Thoracic aorta (tissue), 2 donors: ENCODE results near the gene ADD1. TPM values are rescaled to one million over a fixed set of nuclear protein-coding genes. Genes with fewer than 3 reads are reported as not detected.

Experiments used
- ATAC-seq: fragments of 150-250 bp; one replicate; pipeline ENCODE4 v1.8.0; 2017; ENCODE audit warnings: low read depth; ENCODE audit not compliant: insufficient number of reproducible peaks, low FRiP score
- DNase-seq: peaks from one replicate; pipeline ENCODE4 v3.0.0-alpha.2; 2020; ENCODE audit warnings: low spot score
- H3K27ac ChIP-seq, 2 donors: fragments of 200-600 bp; sonication (generic); 1 replicate in 1 of 2; 2 replicates in 1 of 2; pipeline ENCODE4 v1.5.1; 2016; ENCODE audit warnings: mild to moderate bottlenecking in 2 of 2, moderate library complexity in 2 of 2
- H3K27me3 ChIP-seq: fragments of 200-600 bp; sonication (generic); replicated peaks from 2 replicates; pipeline ENCODE4 v1.6.0; 2016; ENCODE audit warnings: mild to moderate bottlenecking; ENCODE audit not compliant: insufficient read depth
- H3K36me3 ChIP-seq: fragments of 200-600 bp; sonication (generic); one replicate; pipeline ENCODE4 v1.5.1; 2016
- H3K4me1 ChIP-seq, 2 donors: fragments of 200-600 bp; sonication (generic); 1 replicate in 1 of 2; 2 replicates in 1 of 2; pipeline versions ENCODE4 v1.5.1 to v1.6.0; 2016; ENCODE audit warnings: low read depth in 2 of 2, mild to moderate bottlenecking in 1 of 2; ENCODE audit not compliant: control insufficient read depth in 1 of 2
- H3K4me3 ChIP-seq: fragments of 200-600 bp; sonication (generic); 2 replicates; pipeline ENCODE4 v1.5.1; 2016; ENCODE audit warnings: mild to moderate bottlenecking
- H3K9me3 ChIP-seq: fragments of 200-600 bp; sonication (generic); 2 replicates; pipeline ENCODE4 v1.5.1; 2016
- total RNA-seq, 2 donors: library from RNA; depleted of rRNA; stranded (reverse); fragments of >200 nt; gene quantifications; one replicate each; pipeline versions ENCODE4 v1.1.0 to v1.2.3, GENCODE V29; 2016
- TF ChIP-seq, protein P1 (sequence below): fragments of 200-600 bp; sonication (generic); IDR thresholded peaks from one replicate; pipeline ENCODE4 v1.5.1; 2019; ENCODE audit warnings: antibody characterized with exemption

ADD1 gene
- total RNA-seq, 2 donors from 2014 or later = 256 to 338 TPM

DNA sequence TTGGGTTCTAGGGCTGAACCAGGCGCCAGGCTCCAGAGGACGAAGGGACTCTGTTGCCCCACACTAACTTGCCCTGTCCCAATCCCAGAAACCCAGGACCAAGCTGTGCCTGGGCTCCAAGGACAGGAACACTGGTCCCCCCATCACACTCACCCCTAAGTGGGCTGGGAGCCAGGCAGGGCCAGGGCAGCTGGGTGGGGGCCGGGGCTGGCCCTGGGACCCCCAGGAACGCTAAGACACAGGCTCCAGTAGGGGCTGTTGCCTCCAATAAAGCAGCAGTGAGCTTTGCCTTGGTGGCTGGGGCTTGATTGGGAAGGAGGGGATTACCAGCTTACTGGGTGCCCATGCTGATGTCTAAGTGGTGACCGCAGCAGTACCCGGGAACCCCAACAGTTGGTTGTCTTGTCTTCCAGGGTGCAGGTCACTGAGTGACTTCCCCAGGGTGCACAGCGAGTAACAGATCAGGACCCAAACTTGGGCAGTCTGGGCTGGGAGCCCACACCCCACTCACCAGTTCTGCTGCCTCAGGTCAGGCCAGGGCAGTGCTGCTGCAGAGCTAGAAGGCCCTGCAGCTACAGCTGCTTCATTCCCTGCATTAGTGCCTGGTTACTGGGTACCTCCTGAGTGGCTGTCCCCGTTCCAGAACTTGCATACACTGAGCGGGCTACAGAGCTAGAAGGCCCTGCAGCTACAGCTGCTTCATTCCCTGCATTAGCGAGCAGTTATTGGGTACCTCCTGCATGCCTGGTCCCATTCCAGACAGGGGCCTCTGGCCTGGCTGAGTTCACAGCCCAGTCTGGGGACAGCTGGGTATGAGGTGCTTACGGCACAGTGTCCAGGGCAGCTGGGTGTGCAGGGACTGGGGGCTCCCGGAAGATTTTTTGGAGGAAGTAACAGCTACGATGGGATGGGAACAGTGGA is 9.4 kb upstream of the ADD1 start:
- H3K36me3 ChIP-seq = no peaks in the 10 kb centered on the region
- H3K4me1 ChIP-seq = peaks cover 12 to 28% of the 10 kb centered on the region in 2 donors
- TF ChIP-seq, protein P1, sequence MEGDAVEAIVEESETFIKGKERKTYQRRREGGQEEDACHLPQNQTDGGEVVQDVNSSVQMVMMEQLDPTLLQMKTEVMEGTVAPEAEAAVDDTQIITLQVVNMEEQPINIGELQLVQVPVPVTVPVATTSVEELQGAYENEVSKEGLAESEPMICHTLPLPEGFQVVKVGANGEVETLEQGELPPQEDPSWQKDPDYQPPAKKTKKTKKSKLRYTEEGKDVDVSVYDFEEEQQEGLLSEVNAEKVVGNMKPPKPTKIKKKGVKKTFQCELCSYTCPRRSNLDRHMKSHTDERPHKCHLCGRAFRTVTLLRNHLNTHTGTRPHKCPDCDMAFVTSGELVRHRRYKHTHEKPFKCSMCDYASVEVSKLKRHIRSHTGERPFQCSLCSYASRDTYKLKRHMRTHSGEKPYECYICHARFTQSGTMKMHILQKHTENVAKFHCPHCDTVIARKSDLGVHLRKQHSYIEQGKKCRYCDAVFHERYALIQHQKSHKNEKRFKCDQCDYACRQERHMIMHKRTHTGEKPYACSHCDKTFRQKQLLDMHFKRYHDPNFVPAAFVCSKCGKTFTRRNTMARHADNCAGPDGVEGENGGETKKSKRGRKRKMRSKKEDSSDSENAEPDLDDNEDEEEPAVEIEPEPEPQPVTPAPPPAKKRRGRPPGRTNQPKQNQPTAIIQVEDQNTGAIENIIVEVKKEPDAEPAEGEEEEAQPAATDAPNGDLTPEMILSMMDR = no peak
- H3K27me3 ChIP-seq = no peaks in the 10 kb centered on the region
- H3K27ac ChIP-seq = no peak overlapping the region
- no peaks in the 10 kb centered on the region for H3K9me3 ChIP-seq
- DNase-seq (no peak), ATAC-seq (no peak)
- H3K4me3 ChIP-seq = no peak overlapping the region

DNA sequence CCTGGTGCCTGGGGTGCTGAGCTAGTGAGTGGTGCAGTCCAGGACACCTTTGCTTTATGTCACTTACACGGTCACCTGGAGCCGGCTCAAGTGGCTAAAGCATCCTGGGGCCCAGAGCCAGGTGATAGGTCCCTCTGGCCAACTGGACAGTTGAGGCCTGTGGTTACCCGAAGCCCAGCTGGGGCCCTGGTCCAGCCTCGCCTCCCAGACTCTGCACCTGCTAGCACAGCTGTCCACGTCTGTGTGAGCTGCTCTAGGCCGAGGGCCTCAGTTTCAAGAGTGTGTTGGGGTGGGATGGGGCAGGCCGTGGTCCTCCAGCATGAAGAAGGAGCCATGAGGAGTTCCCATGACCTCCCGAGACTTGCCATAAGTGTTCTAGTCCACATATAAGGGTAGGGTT is 7.7 kb upstream of the ADD1 start:
- ATAC-seq = no peak
- H3K27me3 ChIP-seq = no peaks in the 10 kb centered on the region
- TF ChIP-seq, protein P1 = no peak
- H3K4me1 ChIP-seq = peaks cover 12 to 28% of the 10 kb centered on the region in 2 donors
- H3K4me3 ChIP-seq = no peak overlapping the region
- H3K27ac ChIP-seq = no peak overlapping the region
- no peaks in the 10 kb centered on the region for H3K36me3 ChIP-seq
- DNase-seq = no peak
- H3K9me3 ChIP-seq = no peaks in the 10 kb centered on the region

DNA sequence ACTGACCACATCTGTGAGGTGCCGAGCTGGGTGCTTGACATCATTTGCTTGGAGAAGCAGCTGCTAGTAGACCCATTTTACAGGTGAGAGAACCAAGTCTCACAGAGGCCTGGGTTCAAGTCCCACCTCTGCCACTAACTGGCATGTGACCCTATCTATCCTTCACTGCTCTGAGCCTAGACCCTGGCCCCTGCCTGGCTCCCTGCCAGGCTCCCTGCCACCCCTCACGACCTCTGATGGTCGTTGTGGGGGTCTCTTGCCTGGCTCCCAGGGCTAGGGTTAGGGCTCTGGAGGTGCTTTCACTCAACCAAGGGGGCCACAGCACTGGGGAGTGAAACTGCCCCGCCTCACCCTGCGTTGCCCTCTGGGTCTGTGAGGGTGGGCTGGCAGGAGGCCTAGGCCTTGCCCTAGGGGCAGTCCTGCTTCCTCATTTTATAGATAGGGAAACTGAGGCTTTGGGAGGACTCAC is 7.2 kb upstream of the ADD1 start:
- H3K4me3 ChIP-seq = no peak overlapping the region
- DNase-seq = no peak

DNA sequence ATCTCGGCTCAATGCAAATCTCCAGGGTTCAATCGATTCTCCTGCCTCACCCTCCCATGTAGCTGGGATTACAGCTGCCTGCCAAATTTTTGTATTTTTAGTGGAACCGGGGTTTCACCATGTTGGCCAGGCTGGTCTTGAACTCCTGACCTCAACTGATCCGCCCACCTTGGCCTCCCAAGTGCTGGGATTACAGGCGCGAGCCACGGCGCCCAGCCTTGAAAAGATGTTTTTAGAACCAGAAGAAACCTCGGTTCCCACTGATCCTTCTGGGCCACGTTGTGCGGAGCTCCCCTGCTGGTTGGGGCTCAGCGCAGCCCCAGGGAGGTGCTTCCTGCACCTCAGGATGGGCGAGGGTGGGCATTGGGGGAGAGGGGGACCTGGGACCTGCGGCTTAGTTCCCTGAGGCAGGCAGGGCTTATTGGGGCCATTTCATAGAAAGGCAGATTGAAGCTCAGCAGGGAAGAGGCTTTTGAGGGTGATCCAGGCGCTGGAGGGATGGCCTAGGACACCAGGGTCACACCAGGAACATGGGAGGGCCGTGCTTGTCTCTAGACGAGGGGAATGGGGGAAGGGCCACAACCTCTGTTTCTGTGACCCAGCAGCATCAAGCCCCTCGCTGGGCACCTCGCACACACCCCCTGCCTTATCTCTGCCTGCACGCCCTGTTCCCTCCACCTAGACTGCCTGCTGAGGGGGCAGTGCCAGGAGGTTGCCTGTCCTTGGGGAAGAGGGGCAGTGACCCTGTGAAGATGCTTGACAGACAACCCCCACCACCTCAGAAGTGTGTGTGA is 6.3 kb upstream of the ADD1 start:
- Histone ChIP-seq H3K27ac (peak overlapping the region; percentile 61 to 82), H3K27me3 (no peaks in the 10 kb centered on the region), H3K36me3 (no peaks in the 10 kb centered on the region), H3K4me3 (peak overlapping the region; percentile 66), H3K4me1 (peaks cover 12 to 28% of the 10 kb centered on the region in 2 donors), H3K9me3 (no peaks in the 10 kb centered on the region)
- TF ChIP-seq, protein P1 = no peak
- DNase-seq (no peak), ATAC-seq (no peak)

More for the DNA sequence above, 7.2 kb upstream of the ADD1 start:
- no peaks in the 10 kb centered on the region for H3K27me3 ChIP-seq
- ATAC-seq = no peak
- peaks cover 12 to 28% of the 10 kb centered on the region in 2 donors for H3K4me1 ChIP-seq
- no peaks in the 10 kb centered on the region for H3K9me3 ChIP-seq
- no peak overlapping the region for H3K27ac ChIP-seq
- TF ChIP-seq, protein P1 = no peak
- H3K36me3 ChIP-seq = no peaks in the 10 kb centered on the region
